Occipital lobe (tissue), 2 donors: ENCODE results near the gene ZGLP1. TPM values are rescaled to one million over a fixed set of nuclear protein-coding genes. Genes with fewer than 3 reads are reported as not detected.
A peak's percentile ranks its signal among the peaks of the same experiment; 100 is the strongest.

ENCODE experiments used
- DNase-seq: peaks from one replicate; lab custom pipeline; 2025; lab: John Stamatoyannopoulos, UW
- total RNA-seq: library from RNA; depleted of rRNA; stranded (reverse); fragments of >200 nt; gene quantifications from one replicate; pipeline ENCODE4 v1.2.3, GENCODE V29; 2014

ZGLP1 gene
- total RNA-seq, 1 donor from 2014 or later = 1.6 TPM

GRCh38 chr19:10328558-10329429 is 19.2 kb upstream of the ZGLP1 start:
- DNase-seq = no peak

GRCh38 chr19:10327793-10328192 is 18.2 kb upstream of the ZGLP1 start:
- no peak for DNase-seq

- DNase-seq = no peak
Measured at GRCh38 chr19:10325732-10326131, 16.1 kb upstream of the ZGLP1 start.

GRCh38 chr19:10321874-10322835 is 12.5 kb upstream of the ZGLP1 start:
- no peak for DNase-seq

GRCh38 chr19:10321417-10321797 is 11.8 kb upstream of the ZGLP1 start:
- no peak for DNase-seq

GRCh38 chr19:10320602-10321416 is 11.2 kb upstream of the ZGLP1 start:
- no peak for DNase-seq

- DNase-seq = no peak
Measured at GRCh38 chr19:10318807-10319682, 9.4 kb upstream of the ZGLP1 start.

- DNase-seq = no peak
Measured at GRCh38 chr19:10317857-10318462, 8.3 kb upstream of the ZGLP1 start.

GRCh38 chr19:10317045-10317856 is 7.6 kb upstream of the ZGLP1 start:
- DNase-seq = no peak

GRCh38 chr19:10316229-10317044 is 6.8 kb upstream of the ZGLP1 start:
- DNase-seq = no peak

- peak; percentile 80 for DNase-seq
Measured at GRCh38 chr19:10315335-10316214, 6.0 kb upstream of the ZGLP1 start, which contains the start of gene FDX2. Gene FDX2 (minus strand): TSS chr19:10316015. CDS start chr19:10315996, 19 bp downstream.

GRCh38 chr19:10306327-10306726 is 3.3 kb downstream of the ZGLP1 start:
- DNase-seq = no peak

- DNase-seq = peak; percentile 56
Measured at GRCh38 chr19:10305139-10305806, 4.3 kb downstream of the ZGLP1 start.

GRCh38 chr19:10299545-10300458 is 9.8 kb downstream of the ZGLP1 start:
- peak; percentile 25 for DNase-seq

GRCh38 chr19:10295847-10296591 is 13.6 kb downstream of the ZGLP1 start:
- no peak for DNase-seq
